ENCODE results near the gene ACSM4.

The ACSM4 gene

DNA sequence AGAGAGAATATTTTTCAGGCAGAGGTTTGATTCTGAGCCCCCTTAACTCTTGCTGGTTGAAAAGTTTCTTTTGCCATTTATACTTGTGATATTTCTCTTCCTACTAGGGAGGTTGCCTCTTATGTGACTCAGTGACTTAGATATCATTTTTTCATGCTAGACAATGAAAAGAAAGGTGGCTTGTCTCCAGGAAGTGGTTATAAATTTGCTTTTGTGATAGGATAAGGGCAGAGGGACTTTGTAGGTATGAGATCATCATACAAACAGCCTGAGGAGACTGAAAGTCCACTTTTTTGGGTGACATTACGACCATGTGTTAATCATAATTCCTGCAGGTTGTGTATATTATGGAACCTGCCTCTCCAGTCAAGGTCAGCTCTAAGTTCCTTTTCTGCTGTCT lies 35.8 kb downstream of the ACSM4 start:
- no peak for DNase-seq

DNA sequence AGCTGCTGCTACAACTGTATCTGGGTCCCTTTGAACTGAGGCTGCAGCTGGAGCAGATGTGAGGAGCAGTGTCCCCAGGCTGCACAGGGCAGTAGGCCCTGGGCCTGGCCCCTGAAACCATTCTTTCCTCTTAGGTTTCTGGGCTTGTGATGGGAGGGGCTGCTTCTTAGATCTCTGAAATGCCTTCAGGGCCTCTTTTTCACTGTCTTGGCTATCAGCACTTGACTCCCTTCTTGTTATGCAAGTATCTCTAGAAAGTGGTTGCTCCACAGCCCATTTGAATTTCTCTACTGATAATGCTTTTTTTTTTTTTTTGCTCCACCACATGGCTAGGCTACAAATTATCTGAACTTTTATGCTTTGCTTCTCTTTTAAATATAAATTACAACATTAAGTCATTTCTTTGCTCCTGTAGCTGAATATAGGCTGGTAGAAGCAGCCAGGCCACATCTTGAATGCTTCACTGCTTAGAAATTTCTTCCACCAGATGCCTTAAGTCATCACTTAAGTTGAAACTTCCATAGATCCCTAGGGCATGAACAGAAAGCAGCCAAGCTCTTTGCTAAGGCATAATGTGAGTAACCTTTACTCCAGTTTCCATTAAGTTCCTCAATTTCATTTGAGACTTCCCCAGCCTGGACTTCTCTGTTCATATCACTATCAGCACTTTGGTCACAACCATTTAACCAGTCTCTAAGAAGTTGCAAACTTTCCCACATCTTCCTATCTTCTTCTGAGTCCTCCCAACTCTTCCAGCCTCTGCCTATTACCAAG lies 41.1 kb downstream of the ACSM4 start:
- no peak for DNase-seq

DNA sequence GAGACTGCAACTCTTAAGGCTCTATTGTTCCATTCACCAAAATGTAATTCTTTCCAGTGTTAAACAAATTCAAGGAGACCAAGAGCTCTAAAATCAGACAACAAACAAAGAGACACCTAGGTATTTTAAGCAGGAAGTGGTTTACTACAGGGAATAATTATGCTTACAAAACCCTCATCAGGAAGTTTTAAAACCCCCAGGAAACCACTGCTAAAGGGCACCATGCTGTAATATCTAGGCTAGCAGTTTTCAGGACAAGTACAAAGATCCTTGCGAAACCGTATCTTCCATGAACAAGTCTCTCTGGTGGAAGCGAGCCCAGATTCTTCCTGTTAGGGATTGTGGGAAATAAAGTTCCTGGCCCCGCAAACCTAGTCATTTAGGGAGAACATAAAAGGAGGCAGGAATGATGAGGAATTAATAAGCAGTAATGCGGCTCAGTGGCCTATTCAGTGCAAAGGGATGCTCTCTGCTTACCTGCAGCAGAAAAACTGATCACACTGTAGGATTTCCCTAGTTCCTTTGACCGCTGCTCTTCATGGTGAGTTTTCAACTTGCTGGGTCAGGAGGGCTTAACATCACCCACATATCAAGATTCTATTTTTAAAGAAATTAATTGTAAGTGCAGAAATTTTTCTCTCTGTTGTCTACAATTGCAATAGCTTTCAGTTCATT lies 42.8 kb downstream of the ACSM4 start:
- DNase-seq: peak; percentile 13

DNA sequence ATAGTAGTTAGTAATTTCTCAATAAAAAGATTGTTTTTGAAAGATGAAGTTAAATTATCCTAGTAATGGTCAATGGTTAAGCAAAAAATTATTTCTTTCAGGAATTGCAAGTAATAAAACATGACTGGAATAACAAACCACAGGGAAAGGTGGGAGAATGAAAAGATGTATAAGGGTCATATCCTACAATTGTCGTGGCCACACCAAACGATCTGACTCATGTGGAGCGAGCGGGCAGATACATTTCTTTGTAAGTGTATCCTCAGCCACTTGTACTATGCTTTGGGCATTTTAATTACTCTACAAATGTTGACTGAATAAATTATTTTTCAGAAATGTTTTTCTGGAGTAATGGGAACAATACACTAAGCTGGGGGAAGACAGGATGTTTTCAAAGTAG lies 45.5 kb downstream of the ACSM4 start:
- no peak for DNase-seq

DNA sequence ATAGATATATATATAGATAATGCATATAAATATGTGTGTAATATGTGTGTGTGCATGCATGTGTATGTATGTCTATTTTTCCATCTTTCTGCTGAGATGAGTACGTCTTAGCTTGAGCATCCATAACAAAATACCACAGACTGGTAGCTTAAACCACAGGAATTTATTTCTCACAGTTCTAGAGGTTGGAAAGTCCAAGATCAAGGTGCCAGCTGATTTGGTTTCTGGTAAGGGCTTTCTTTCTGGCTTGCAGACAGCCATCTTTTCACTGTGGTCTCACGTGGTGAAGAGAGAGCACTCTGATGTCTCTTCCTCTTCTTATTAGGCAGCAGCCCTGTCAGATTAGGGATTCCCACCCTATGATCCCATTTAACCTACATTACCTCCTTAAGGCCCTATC lies 47.3 kb downstream of the ACSM4 start:
- no peak for DNase-seq

DNA sequence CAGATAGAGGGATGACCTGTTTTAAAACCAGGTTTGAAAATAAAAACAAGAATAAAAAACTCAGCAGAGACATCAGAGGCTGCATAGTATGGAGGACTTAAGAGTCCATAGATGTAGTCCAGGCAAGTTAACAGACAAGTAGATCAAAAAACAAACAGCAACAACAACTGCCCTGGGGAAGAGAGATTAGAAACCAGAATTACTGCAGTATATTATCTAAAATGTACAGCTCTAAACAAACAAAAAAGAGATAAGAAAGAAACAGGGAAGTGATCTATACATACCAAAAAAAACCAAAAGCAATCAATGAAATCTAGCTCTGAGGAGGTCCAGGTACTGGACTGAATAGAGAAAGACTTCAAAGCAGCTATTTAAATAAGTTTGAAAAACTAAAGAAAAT lies 48.8 kb downstream of the ACSM4 start:
- no peak for DNase-seq

DNA sequence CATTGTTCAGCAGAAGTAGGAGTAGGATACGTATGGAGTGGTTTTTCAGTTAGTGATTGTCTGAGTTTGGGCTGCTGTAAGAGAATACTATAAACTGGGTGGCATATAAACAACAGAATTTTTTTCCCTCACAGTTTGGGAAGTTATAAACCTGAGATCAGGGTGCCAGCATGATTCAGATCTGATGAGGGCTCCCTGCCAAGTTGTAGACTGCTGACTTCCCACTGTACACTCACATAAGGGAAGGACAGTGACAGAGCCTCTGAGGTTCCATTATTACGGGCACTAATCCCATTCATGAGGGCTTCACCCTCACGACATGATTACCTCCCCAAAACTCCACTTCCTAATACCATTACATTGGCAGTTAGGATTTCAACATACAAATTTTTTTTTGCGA lies 50.7 kb downstream of the ACSM4 start:
- no peak for DNase-seq

DNA sequence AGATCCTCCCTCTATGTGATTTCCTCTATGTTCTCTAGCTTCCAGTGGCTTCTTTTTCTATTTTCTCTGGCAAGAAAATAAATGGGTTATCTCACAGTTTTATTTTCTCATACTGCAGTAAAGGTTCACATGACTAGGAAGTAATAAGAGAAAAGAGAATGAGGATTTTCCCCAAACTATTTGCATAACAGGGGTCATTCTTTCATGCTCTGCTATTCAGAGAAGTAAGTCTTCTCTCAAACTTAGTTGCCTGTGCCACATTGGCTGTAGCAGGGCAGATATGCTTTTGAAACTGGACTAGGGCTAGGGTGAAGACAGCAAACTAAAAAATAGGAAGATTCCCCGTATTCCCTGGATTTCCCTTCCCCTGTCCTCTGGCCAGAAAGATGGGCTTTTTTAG lies 57.4 kb downstream of the ACSM4 start:
- no peak for DNase-seq

DNA sequence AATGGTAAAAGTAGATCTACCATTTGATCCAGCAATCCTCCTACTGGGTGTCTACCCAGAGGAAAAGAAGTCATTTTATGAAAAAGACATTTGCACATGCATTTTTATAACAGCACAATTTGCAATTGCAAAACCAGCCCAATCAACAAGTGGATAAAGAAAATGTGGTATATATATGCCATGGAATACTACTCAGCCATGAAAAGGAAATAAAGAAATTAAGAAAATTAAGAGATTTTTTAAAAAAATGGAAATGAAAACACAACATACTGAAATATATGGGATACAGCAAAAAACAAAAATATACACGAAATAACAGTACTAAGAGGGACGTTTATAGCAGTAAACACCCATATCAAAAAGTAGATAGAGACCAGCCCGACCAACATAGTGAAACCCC lies 58.9 kb downstream of the ACSM4 start:
- no peak for DNase-seq

DNA sequence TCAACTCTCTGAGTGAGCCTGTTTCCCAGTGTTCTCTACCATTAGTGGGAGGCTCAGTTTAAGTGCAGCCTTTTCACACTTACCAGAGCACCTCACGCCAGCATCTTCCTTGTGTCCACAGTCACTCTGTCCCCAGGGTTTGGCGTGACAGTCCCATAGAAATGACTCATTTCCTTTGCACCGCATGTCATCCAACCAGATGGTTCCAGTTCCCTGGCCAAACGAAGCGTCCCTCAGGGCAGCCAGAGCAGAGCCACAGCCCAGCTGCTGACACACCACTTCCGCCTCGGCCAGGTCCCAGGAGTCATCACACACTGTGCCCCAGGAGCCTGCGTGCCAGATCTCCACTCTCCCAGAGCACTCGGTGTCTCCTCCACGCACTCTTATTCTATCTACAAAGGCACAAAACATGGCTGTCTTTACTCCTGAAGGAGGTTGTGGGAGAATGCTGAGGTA lies 65.4 kb downstream of the ACSM4 start:
- no peak for DNase-seq

DNA sequence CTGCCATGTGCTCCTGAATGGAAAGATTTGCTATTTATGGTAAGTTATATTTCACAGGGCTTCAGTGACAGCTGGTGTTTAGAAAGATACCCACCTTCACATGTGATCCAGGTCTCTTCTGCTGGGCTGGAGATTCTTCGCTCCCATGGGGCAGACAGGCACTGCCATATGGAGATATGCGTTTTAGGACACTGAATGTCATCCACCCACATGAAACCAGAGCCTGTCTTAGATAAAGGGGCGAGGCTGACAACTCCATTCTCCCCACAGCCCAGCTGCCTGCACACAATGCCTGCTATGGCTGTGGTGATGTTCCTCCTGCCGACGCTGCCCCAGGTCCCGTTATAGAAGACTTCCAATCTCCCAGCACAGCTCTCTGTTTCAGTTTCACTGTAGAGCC lies 69.4 kb downstream of the ACSM4 start:
- DNase-seq: no peak

DNA sequence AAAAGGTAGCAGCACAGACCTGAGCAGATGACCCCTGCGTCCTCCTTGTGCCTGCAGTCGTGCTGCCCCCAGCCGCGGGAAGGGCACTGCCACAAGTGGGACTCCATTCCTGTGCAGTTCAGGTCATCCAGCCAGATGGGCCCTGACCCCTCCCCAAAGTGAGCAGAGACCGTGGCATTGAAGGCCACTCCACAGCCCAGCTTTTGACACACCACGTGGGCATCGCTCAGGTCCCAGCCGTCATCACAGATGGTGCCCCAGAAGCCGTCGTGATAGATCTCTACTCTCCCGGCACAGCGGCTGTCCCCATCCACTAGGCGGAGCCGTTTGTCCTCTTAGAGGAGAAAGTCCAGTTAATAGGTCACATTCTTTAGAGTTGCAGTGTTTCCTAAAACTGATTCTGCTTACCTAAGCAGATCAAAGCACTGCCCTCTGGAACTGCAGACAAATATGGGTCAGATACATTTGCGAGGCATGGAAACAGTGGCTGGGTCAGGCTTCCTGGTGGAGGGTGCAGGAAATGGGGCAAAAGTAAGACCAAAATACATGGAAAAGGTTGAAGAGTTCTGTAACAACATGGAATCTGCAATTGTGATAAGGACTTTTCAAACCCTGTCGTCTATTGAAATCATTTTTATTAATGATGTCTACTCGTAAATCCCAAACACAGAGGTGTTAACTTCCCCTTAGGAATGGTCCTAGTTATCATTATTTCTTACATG lies 70.7 kb downstream of the ACSM4 start:
- DNase-seq: no peak

DNA sequence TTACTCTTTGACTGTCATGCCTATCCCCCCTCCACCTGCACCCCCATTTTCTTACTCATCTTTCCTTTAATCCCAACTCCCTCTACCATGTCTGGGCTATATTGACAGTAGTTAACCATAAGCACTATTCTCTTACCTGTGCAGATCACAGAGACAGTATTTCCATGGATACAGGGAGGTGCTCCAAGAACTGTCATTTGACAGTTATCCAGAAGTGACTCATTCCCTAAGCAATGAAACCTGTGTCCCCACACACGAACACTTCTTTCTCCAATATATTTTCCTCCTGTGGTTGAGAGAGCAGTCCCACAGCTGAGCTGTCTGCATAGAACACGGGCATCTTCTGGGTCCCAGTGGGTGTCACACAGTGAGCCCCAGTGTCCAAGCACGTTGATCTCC lies 71.3 kb downstream of the ACSM4 start:
- DNase-seq: no peak

DNA sequence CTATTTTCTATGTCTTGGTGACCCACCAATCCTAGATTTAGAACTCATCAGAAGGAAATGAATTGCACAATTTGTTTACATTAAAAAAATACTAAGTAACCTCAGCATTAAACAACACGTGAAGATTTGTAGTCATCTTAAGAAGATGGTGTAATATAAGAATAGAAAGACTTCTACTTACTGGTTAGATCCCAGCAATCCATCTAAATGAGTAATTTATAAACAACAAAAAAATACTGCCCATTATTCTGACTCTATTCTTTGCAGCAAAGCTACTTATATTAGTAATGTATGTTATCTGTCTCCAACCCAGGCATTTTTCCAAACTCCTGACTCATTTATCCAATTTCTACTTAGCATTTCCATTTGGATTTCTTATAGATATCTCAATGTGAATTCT lies 72.3 kb downstream of the ACSM4 start:
- no peak for DNase-seq

All from CD4-positive, alpha-beta T cell treated with Interleukin-4 for 4 hours (primary cell).